ENCODE measurements around the gene ADAMTS3.

GRCh38 chr4:72507860-72508419 lies 61.1 kb downstream of the ADAMTS3 start:
- TF ChIP-seq ZNF274 (IDR thresholded peaks at IDR 0.05; ENCODE audit: low read depth, low read length) (no peak), SUZ12 (IDR thresholded peaks at IDR 0.05; ENCODE audit: extremely low read depth, insufficient read depth, insufficient read length) (no peak), YY1 (IDR thresholded peaks at IDR 0.05; ENCODE audit: insufficient read depth, insufficient read length) (no peak)
